Pancreas (tissue), 10 donors: ENCODE results near the gene SEC11C. TPM values are rescaled to one million over a fixed set of nuclear protein-coding genes. Genes with fewer than 3 reads are reported as not detected.

Experiments
- ATAC-seq, 4 donors: fragments of 200-7000 bp; cut with Tn5 transposase; one replicate each; pipeline versions ENCODE4 v1.8.0 to v1.9.1; 2020; ENCODE audit warnings: mild to moderate bottlenecking in 4 of 4, moderate library complexity in 4 of 4
- DNase-seq, 6 donors: peaks; one replicate each; pipeline ENCODE4 v3.0.0-alpha.2; 2020
- FAIRE-seq: peaks from 2 replicates; lab custom pipeline; 2012; peaks lifted over from hg19 to GRCh38; lab: Jason Lieb, UNC
- H3K27ac ChIP-seq, 4 donors: fragments of 200-600 bp; sonication (generic); 1 replicate in 3 of 4; 2 replicates in 1 of 4; pipeline versions ENCODE4 v1.5.0 to v1.8.0; 2020
- H3K27me3 ChIP-seq, 4 donors: fragments of 200-600 bp; one replicate each; pipeline ENCODE4 v1.8.0; 2021
- H3K36me3 ChIP-seq, 3 donors: fragments of 200-600 bp; sonication (generic) in 1 of 3; one replicate each; pipeline versions ENCODE4 v1.5.0 to v1.8.0; 2020 to 2021
- H3K4me1 ChIP-seq, 3 donors: fragments of 200-600 bp; one replicate each; pipeline ENCODE4 v1.8.0; 2021
- H3K4me3 ChIP-seq, 4 donors: fragments of 200-600 bp; sonication (generic) in 2 of 4; one replicate each; pipeline versions ENCODE4 v1.5.0 to v1.8.0; 2020 to 2021
- H3K9me3 ChIP-seq, 4 donors: fragments of 200-600 bp; one replicate each; pipeline ENCODE4 v1.8.0; 2021
- CTCF ChIP-seq, 4 donors: fragments of 200-600 bp; sonication (generic) in 3 of 4; IDR thresholded peaks; one replicate each; pipeline versions ENCODE4 v1.5.0 to v1.8.0; 2021; ENCODE audit warnings: antibody characterized with exemption in 4 of 4
- WGBS, 2 donors: extraction: QIAGEN DNeasy Blood & Tissue Kit; methylation state at CpG; one replicate each; pipeline ENCODE4 v1.1.7; 2013; 5-methylcytosine and 5-hydroxymethylcytosine counted together
- intact Hi-C, 3 donors: fragments of 100-400 bp; cut with DNase I; formaldehyde crosslinking; loops; one replicate each; pipeline versions ENCODE4 v1.11.1 to v1.14.2; 2022
- polyA plus RNA-seq, 2 donors: library from polyadenylated mRNA; stranded (reverse); fragments of 200-250 nt; gene quantifications; one replicate each; pipeline ENCODE4 v1.2.3, GENCODE V29; 2013
- total RNA-seq, 6 donors: library from RNA; stranded (reverse); fragmentation: NEBNext Ultra II Directional in 4 of 6; extraction: Animal tissue kit (Norgen Biotek cat#: 25700) in 4 of 6; gene quantifications; one replicate each; pipeline versions ENCODE4 v1.2.1 to v1.2.4, GENCODE V29; 2021 to 2023
- donor health status: healthy with polysubstance abuse.
- donor health status: DM: no; HTN: no; CAD: no; lungs with moderate emphysema.
- donor health status: DM: no; HTN: no; CAD: no.
- donor health status: control.
- donor health status: control.
- donor health status: Bipolar disorder and iron deficiency.
- donor health status: DM: yes; HTN: yes; CAD: no.
- donor health status: DM: no; HTN: no; CAD: no.
- donor health status: DM: no; HTN: no; CAD: no.
- donor health status: DM: yes; HTN: yes; CAD: no.

Gene SEC11C
- total and polyA plus RNA-seq, 8 donors: 69.9 to 173 (median 96.7) TPM

- H3K4me1 ChIP-seq: peaks cover 0 to 12% (median 12%) of the 10 kb centered on the region in 3 donors
- intact Hi-C loops: no loop called here
- no peak overlapping the region for H3K27ac ChIP-seq
- 47 to 51% methylated on average over 8 of the region's 8 CpGs for whole genome bisulfite sequencing, 2 donors
- ATAC-seq (peak; percentile 91 to 96 (median 92)), DNase-seq (peak in 5 of 6 donors; percentile 34 to 70 (median 61)), FAIRE-seq (no peak)
- no peaks in the 10 kb centered on the region for H3K9me3 ChIP-seq
- H3K36me3 ChIP-seq: peaks cover 0 to 14% (median 4%) of the 10 kb centered on the region in 3 donors
- no peak overlapping the region for H3K4me3 ChIP-seq
- no peak for TF ChIP-seq CTCF (IDR thresholded peaks at IDR 0.05)
- H3K27me3 ChIP-seq: no peaks in the 10 kb centered on the region
Measured at GRCh38 chr18:59148192-59148591, 8.5 kb downstream of the SEC11C start.

GRCh38 chr18:59149007-59149406 is 9.3 kb downstream of the SEC11C start:
- intact Hi-C loops: no loop called here
- Histone ChIP-seq H3K4me3 (no peak overlapping the region), H3K27me3 (no peaks in the 10 kb centered on the region), H3K36me3 (peaks cover 0 to 14% (median 4%) of the 10 kb centered on the region in 3 donors), H3K27ac (no peak overlapping the region), H3K4me1 (peaks cover 0 to 12% (median 12%) of the 10 kb centered on the region in 3 donors), H3K9me3 (no peaks in the 10 kb centered on the region)
- WGBS, 2 donors: 89 to 90% methylated on average over 2 of the region's 2 CpGs
- no peak for TF ChIP-seq CTCF (IDR thresholded peaks at IDR 0.05)
- DNase-seq: no peak
- no peak for FAIRE-seq
- ATAC-seq: no peak

GRCh38 chr18:59149416-59149815 is 9.7 kb downstream of the SEC11C start:
- no peak for FAIRE-seq

GRCh38 chr18:59150236-59150635 is 10.6 kb downstream of the SEC11C start:
- H3K4me1 ChIP-seq: peaks cover 0 to 12% (median 7%) of the 10 kb centered on the region in 3 donors
- H3K27me3 ChIP-seq: no peaks in the 10 kb centered on the region
- no peak for ATAC-seq
- no peaks in the 10 kb centered on the region for H3K9me3 ChIP-seq
- no peak overlapping the region for H3K27ac ChIP-seq
- no peak overlapping the region for H3K4me3 ChIP-seq
- WGBS, 2 donors: 88 to 91% methylated on average over 11 of the region's 11 CpGs
- FAIRE-seq: no peak
- intact Hi-C loops: no loop called here
- DNase-seq: no peak
- no peak for TF ChIP-seq CTCF (IDR thresholded peaks at IDR 0.05)
- H3K36me3 ChIP-seq: peaks cover 0 to 14% (median 4%) of the 10 kb centered on the region in 3 donors

More at GRCh38 chr18:59149416-59149815, 9.7 kb downstream of the SEC11C start:
- WGBS, 2 donors: 91 to 93% methylated on average over 8 of the region's 8 CpGs
- H3K27ac ChIP-seq: no peak overlapping the region
- intact Hi-C loops: no loop called here
- ATAC-seq (no peak), DNase-seq (no peak)
- peaks cover 0 to 14% (median 4%) of the 10 kb centered on the region in 3 donors for H3K36me3 ChIP-seq
- TF ChIP-seq CTCF (IDR thresholded peaks at IDR 0.05): no peak
- no peak overlapping the region for H3K4me3 ChIP-seq
- H3K9me3 ChIP-seq: no peaks in the 10 kb centered on the region
- peaks cover 0 to 12% (median 12%) of the 10 kb centered on the region in 3 donors for H3K4me1 ChIP-seq
- no peaks in the 10 kb centered on the region for H3K27me3 ChIP-seq

- Histone ChIP-seq H3K36me3 (peaks cover 0 to 24% (median 4%) of the 10 kb centered on the region in 3 donors), H3K4me3 (no peak overlapping the region), H3K9me3 (no peaks in the 10 kb centered on the region), H3K4me1 (no peaks in the 10 kb centered on the region), H3K27me3 (no peaks in the 10 kb centered on the region), H3K27ac (no peak overlapping the region)
- ATAC-seq (no peak), FAIRE-seq (no peak), DNase-seq (no peak)
- WGBS, 2 donors: 83 to 86% methylated on average over 2 of the region's 2 CpGs
- no peak for TF ChIP-seq CTCF (IDR thresholded peaks at IDR 0.05)
- intact Hi-C loops: no loop called here
Measured at GRCh38 chr18:59155153-59155552, 15.5 kb downstream of the SEC11C start.
